Transverse colon (tissue), 4 donors: Measurements from ENCODE around the gene RRAD.

ENCODE experiments used
- CTCF ChIP-seq, 5 experiments: fragments of 200-600 bp in 3 of 5; fragments of 450-650 bp in 2 of 5; sonication (generic) in 3 of 5; IDR thresholded peaks; 1 replicate in 2 of 5; 2 replicates in 3 of 5; pipeline ENCODE4 v1.5.1; 2016 to 2017; ENCODE audit warnings: antibody characterized with exemption in 5 of 5, inconsistent platforms in 3 of 5, mild to moderate bottlenecking in 2 of 5, moderate library complexity in 1 of 5
- POLR2A ChIP-seq: fragments of 450-650 bp; IDR thresholded peaks from one replicate; pipeline ENCODE4 v1.6.1; 2016; ENCODE audit warnings: antibody characterized with exemption, mild to moderate bottlenecking, moderate library complexity
- POLR2AphosphoS5 ChIP-seq, 3 donors: sonication (generic); formaldehyde crosslinking; IDR thresholded peaks; one replicate each; pipeline ENCODE4 v1.6.1; 2016; ENCODE audit warnings: antibody characterized with exemption in 3 of 3

DNA sequence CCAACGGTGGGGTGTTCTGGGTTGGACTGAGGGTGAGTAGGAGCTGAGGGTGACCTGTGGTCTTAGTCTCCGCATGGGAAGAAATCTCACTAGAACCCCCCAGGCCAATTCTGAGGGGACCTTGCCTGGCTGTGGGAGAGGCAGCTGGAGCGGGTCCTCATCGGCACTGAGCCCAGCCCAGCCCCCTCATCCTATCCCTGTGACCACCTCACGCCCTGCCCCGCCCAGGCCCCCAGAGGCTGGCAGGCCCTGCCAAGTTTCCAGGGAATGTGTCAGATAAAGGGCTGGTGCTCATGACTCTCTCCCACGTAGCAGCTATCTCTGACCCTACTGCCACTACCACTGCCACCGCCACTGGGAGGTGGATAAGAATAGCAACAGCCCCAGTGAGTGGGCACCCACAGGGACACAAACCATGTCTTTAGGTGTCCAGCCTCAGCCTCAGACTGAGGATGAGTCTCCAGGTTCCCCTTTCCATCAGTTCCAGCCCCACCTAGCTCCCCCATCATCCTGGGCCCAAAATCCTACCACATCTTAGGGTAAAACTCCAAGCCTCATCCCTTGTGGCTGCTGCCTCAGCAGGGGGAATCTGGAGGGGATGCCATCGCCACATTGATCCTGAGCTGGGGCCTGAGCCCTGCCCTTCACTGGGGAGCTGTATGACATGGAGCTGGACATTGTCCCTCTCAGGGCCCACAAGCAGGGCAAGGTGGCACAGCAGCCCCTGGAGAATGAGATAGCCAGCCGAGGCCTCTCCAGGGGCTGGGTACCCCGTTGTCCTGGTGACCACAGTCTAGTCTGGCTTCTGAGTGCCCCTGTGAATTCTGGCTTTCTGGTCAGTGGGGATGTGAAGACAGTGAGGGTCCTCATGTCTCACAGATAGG, 21.5 kb downstream of the RRAD start:
- no peak for TF ChIP-seq POLR2A
- TF ChIP-seq POLR2AphosphoS5 (IDR thresholded peaks at IDR 0.05) = no peak
- no peak for TF ChIP-seq CTCF (IDR thresholded peaks at IDR 0.05)
